ENCODE results near the gene PIGL. TPM values are rescaled to one million over a fixed set of nuclear protein-coding genes. Genes with fewer than 3 reads are reported as not detected.

Gene PIGL
- total and polyA plus RNA-seq, 2 of the 4 experiments (the other 2 are of a cell fraction): 17.9 to 29.5 TPM

- Histone ChIP-seq H3K9ac (ENCODE audit: low read depth, low read length) (peak overlapping the region; percentile 39), H2AK9ac (replicated peaks; ENCODE audit: low read depth, low read length, poor library complexity) (peak overlapping the region; percentile 79), H2BK20ac (ENCODE audit: low read depth, low read length) (no peak overlapping the region), H2AFZ (replicated peaks; ENCODE audit: low read length, poor library complexity) (peak overlapping the region; percentile 98), H2BK5ac (ENCODE audit: low read depth, low read length, poor library complexity, severe bottlenecking) (no peak overlapping the region), H4K20me1 (ENCODE audit: insufficient read depth, low read length) (no peaks in the 10 kb centered on the region), H4K91ac (ENCODE audit: insufficient read depth, low read depth, low read length) (no peak overlapping the region), H3K18ac (ENCODE audit: low read depth, low read length) (no peak overlapping the region), H3K9me1 (ENCODE audit: insufficient read depth, low read length) (peaks cover 3% of the 10 kb centered on the region; the same call in 1 of the 2 replicates), H3K4me2 (ENCODE audit: low read depth, low read length) (peak overlapping the region; percentile 80), H3K4me3 (ENCODE audit: insufficient read depth, low read depth, low read length) (peak overlapping the region; percentile 73), H2BK15ac (ENCODE audit: low read depth, low read length) (no peak overlapping the region), H3K23ac (ENCODE audit: low read depth, low read length) (peak overlapping the region; percentile 15), H2BK120ac (ENCODE audit: low read depth, low read length) (peak overlapping the region; percentile 45; the same call in 1 of the 2 replicates), H3K36me3 (ENCODE audit: control insufficient read depth, insufficient read depth, low read length) (peaks cover 9% of the 10 kb centered on the region), H3K4me1 (ENCODE audit: control insufficient read depth, insufficient read depth, low read length) (0 out of 2 replicates have a peak, but pooled peaks cover 2% of the 10 kb centered on the region), H4K8ac (ENCODE audit: low read depth in 2 of 2, low read length in 2 of 2) (peak overlapping the region; percentile 11 to 49; a peak in 2 of 4 replicates), H3K79me1 (ENCODE audit: low read depth in 1 of 2, low read length in 2 of 2) (peaks cover 6 to 18% of the 10 kb centered on the region in 2 experiments; a peak in 3 of 4 replicates), H3K27ac (ENCODE audit: insufficient read depth, low read length) (peak overlapping the region; percentile 23; the same call in 1 of the 2 replicates), H3K56ac (ENCODE audit: extremely low read depth, insufficient read depth, low read length) (peak overlapping the region; percentile 25; the same call in 1 of the 2 replicates), H3K27me3 (ENCODE audit: control insufficient read depth, insufficient read depth, low read length) (no peaks in the 10 kb centered on the region), H3K4ac (ENCODE audit: low read depth, low read length) (peak overlapping the region; percentile 14; the same call in 1 of the 2 replicates), H4K5ac (ENCODE audit: low read depth, low read length) (no peak overlapping the region), H3K9me3 (ENCODE audit: control insufficient read depth, insufficient read depth, low read length) (no peaks in the 10 kb centered on the region), H2AK5ac (ENCODE audit: low read depth, low read length) (no peak overlapping the region), H3K14ac (replicated peaks; ENCODE audit: low read depth, low read length) (no peak overlapping the region)
- no peak for TF ChIP-seq RAD21 (IDR thresholded peaks at IDR 0.05; ENCODE audit: low read length)
- no peak for TF ChIP-seq CHD1 (IDR thresholded peaks at IDR 0.05; ENCODE audit: low read depth, low read length)
- no peak for TF ChIP-seq MAFK (IDR thresholded peaks at IDR 0.05; ENCODE audit: low read depth, low read length)
- TF ChIP-seq, protein P1, sequence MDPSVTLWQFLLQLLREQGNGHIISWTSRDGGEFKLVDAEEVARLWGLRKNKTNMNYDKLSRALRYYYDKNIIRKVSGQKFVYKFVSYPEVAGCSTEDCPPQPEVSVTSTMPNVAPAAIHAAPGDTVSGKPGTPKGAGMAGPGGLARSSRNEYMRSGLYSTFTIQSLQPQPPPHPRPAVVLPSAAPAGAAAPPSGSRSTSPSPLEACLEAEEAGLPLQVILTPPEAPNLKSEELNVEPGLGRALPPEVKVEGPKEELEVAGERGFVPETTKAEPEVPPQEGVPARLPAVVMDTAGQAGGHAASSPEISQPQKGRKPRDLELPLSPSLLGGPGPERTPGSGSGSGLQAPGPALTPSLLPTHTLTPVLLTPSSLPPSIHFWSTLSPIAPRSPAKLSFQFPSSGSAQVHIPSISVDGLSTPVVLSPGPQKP (IDR thresholded peaks at IDR 0.05; ENCODE audit: borderline replicate concordance, low read depth, low read length): no peak
- no peak for TF ChIP-seq MXI1 (IDR thresholded peaks at IDR 0.05; ENCODE audit: borderline replicate concordance, low read depth, low read length)
- TF ChIP-seq RFX5 (IDR thresholded peaks at IDR 0.05; ENCODE audit: low read depth, low read length): no peak
- TF ChIP-seq BHLHE40 (IDR thresholded peaks at IDR 0.05; ENCODE audit: low read depth, low read length): no peak
- no peak for TF ChIP-seq RCOR1 (IDR thresholded peaks at IDR 0.05; ENCODE audit: insufficient replicate concordance, low read length)
- TF ChIP-seq NFE2L2 (IDR thresholded peaks at IDR 0.05; ENCODE audit: low read depth, low read length): no peak
- no peak for TF ChIP-seq CTCF (conservative IDR thresholded peaks at IDR 0.05; ENCODE audit: low read depth, low read length)
- TF ChIP-seq FOS (IDR thresholded peaks at IDR 0.05; ENCODE audit: low read depth, low read length): no peak
- no peak for TF ChIP-seq MAZ (IDR thresholded peaks at IDR 0.05; ENCODE audit: borderline replicate concordance, low read depth, low read length)
- no peak for TF ChIP-seq SMC3 (IDR thresholded peaks at IDR 0.05; ENCODE audit: low read depth, low read length)
- TF ChIP-seq POLR2A (IDR thresholded peaks at IDR 0.05; ENCODE audit: low read depth, low read length): no peak
- ChIA-PET POLR2A (ENCODE audit: unreplicated experiment) (no interaction called here), CTCF (interaction anchor here (0.6 to 2.3 kb wide), 4 partner anchors 10 to 34 kb away, joined by 3 to 19 read pairs (median 3); no protein-coding TSS in a partner anchor)
- BruUV-seq (replicated peaks): no TSS peak
- intact Hi-C loops (cut with micrococcal nuclease): loop anchor here (5.0 kb wide), 2 partner anchors 65 to 135 kb away; partner anchors contain the start of genes NCOR1 and PIGL
- ATAC-seq (ENCODE audit: low read depth) (peak; percentile 70), DNase-seq (peak; percentile 12)
- dilution Hi-C loops (cut with HindIII; ENCODE audit: low sequenced_read_pairs, unreplicated experiment): no loop called here
- in situ Hi-C loops (cut with MboI; ENCODE audit: low sequenced_read_pairs): no loop called here
- WGBS, 2 experiments (ENCODE audit: extremely low coverage in 2 of 2, insufficient read length in 1 of 2): 1% methylated on average over 41 of the region's 75 CpGs; no CpG with 5 or more reads in 1 of the 2 experiments
Observed at GRCh38 chr17:16352667-16353316, 135.8 kb downstream of the PIGL start.
